Stimulated activated CD8-positive, alpha-beta memory T cell treated with anti-CD3 and anti-CD28 coated beads, Interleukin-15, amount 100 ng/mL, for 1 hour (primary cell): ENCODE results near the gene TSHZ1.
"Not testable (repeated sequence)": the region's sequence is repeated elsewhere in the genome, so short reads cannot be mapped to it uniquely, and the experiment has no call there.

Experiments used
- DNase-seq: peaks from one replicate; pipeline ENCODE4 v3.0.0-alpha.2; 2020; ENCODE audit warnings: low read depth

TSHZ1 gene

GRCh38 chr18:75307530-75307929, 96.9 kb downstream of the TSHZ1 start:
- DNase-seq: no peak

GRCh38 chr18:75309564-75309963, 99.0 kb downstream of the TSHZ1 start:
- no peak for DNase-seq

- DNase-seq: no peak
These were observed 103.5 kb downstream of the TSHZ1 start for GRCh38 chr18:75314117-75314516.

GRCh38 chr18:75314606-75315005, 104.0 kb downstream of the TSHZ1 start:
- DNase-seq: no peak

GRCh38 chr18:75316223-75316622, 105.6 kb downstream of the TSHZ1 start:
- DNase-seq: no peak

GRCh38 chr18:75316826-75317225, 106.2 kb downstream of the TSHZ1 start:
- DNase-seq: no peak

GRCh38 chr18:75317300-75317699, 106.7 kb downstream of the TSHZ1 start:
- no peak for DNase-seq

- no peak for DNase-seq
These were observed 107.1 kb downstream of the TSHZ1 start for GRCh38 chr18:75317703-75318102.

GRCh38 chr18:75319905-75320304, 109.3 kb downstream of the TSHZ1 start:
- no peak for DNase-seq

GRCh38 chr18:75320506-75320905, 109.9 kb downstream of the TSHZ1 start:
- no peak for DNase-seq

GRCh38 chr18:75321431-75321830, 110.8 kb downstream of the TSHZ1 start:
- DNase-seq: no peak

GRCh38 chr18:75322206-75322605, 111.6 kb downstream of the TSHZ1 start:
- no peak for DNase-seq

GRCh38 chr18:75323821-75324585, 113.4 kb downstream of the TSHZ1 start:
- DNase-seq: no peak

GRCh38 chr18:75324686-75325257, 114.2 kb downstream of the TSHZ1 start:
- DNase-seq: no peak

GRCh38 chr18:75329753-75330152, 119.2 kb downstream of the TSHZ1 start:
- not testable (repeated sequence) for DNase-seq

GRCh38 chr18:75330308-75330707, 119.7 kb downstream of the TSHZ1 start:
- no peak for DNase-seq

GRCh38 chr18:75334869-75335268, 124.3 kb downstream of the TSHZ1 start:
- no peak for DNase-seq

- no peak for DNase-seq
These were observed 124.9 kb downstream of the TSHZ1 start for GRCh38 chr18:75335511-75335910.

- no peak for DNase-seq
These were observed 126.2 kb downstream of the TSHZ1 start for GRCh38 chr18:75336767-75337166.

- no peak for DNase-seq
These were observed 126.8 kb downstream of the TSHZ1 start for GRCh38 chr18:75337348-75337747.

GRCh38 chr18:75338631-75339030, 128.0 kb downstream of the TSHZ1 start:
- DNase-seq: no peak
